Measurements from ENCODE around the gene TBC1D4. TPM values are rescaled to one million over a fixed set of nuclear protein-coding genes. Genes with fewer than 3 reads are reported as not detected.

TBC1D4 gene
- total RNA-seq, 1 experiment from 2014 or later, result 15.1 TPM

GRCh38 chr13:75480671-75481175, 1.2 kb downstream of the TBC1D4 start:
- H3K27me3 ChIP-seq (ENCODE audit: low read length), result no peaks in the 10 kb centered on the region
- no peaks in the 10 kb centered on the region for H3K9me3 ChIP-seq (ENCODE audit: low read length)
- ATAC-seq (peak; percentile 10), DNase-seq (peak; percentile 87)
- H3K4me1 ChIP-seq (ENCODE audit: insufficient read depth, low read length), result peaks cover 39% of the 10 kb centered on the region
- ChIA-PET CTCF (no interaction called here), POLR2A (ENCODE audit: unreplicated experiment) (no interaction called here)
- H3K4me3 ChIP-seq (ENCODE audit: low read length), result peak overlapping the region; percentile 77
- intact Hi-C loops (cut with micrococcal nuclease), result no loop called here
- no peaks in the 10 kb centered on the region for H3F3A ChIP-seq (ENCODE audit: low read length, unreplicated experiment)
- peaks cover 15% of the 10 kb centered on the region; the same call in 1 of the 2 replicates for H4K20me1 ChIP-seq (ENCODE audit: low read length)
- BruUV-seq (replicated peaks), result no TSS peak
- peak overlapping the region; percentile 93 for H3K4me2 ChIP-seq (ENCODE audit: low read length)
- H3K9me2 ChIP-seq (replicated peaks; ENCODE audit: low read length), result no peaks in the 10 kb centered on the region
- TF ChIP-seq EZH2phosphoT487 (IDR thresholded peaks at IDR 0.05; ENCODE audit: borderline replicate concordance, low read length), result 0 out of 2 replicates have a peak, but pooled peaks have one; percentile 31
- TF ChIP-seq EZH2 (IDR thresholded peaks at IDR 0.05; ENCODE audit: low read length, unreplicated experiment), result no peak
- no peak overlapping the region for H2AFZ ChIP-seq (ENCODE audit: low read length)
- peaks cover 41% of the 10 kb centered on the region for H3K79me2 ChIP-seq (ENCODE audit: low read length)
- no peaks in the 10 kb centered on the region for H3K36me3 ChIP-seq (ENCODE audit: low read depth, low read length)
- H3K27ac ChIP-seq (ENCODE audit: low read length), result peak overlapping the region; percentile 78
- peak overlapping the region; percentile 83 for H3K9ac ChIP-seq (ENCODE audit: low read length)

GRCh38 chr13:75479102-75479740, 2.7 kb downstream of the TBC1D4 start:
- Histone ChIP-seq H3K9me2 (replicated peaks; ENCODE audit: low read length) (no peaks in the 10 kb centered on the region), H3K36me3 (ENCODE audit: low read depth, low read length) (no peaks in the 10 kb centered on the region), H3F3A (ENCODE audit: low read length, unreplicated experiment) (no peaks in the 10 kb centered on the region), H2AFZ (ENCODE audit: low read length) (0 out of 2 replicates have a peak overlapping the region, but pooled peaks have one; percentile 25), H4K20me1 (ENCODE audit: low read length) (peaks cover 15% of the 10 kb centered on the region; the same call in 1 of the 2 replicates), H3K9ac (ENCODE audit: low read length) (peak overlapping the region; percentile 83), H3K9me3 (ENCODE audit: low read length) (no peaks in the 10 kb centered on the region), H3K79me2 (ENCODE audit: low read length) (peaks cover 50% of the 10 kb centered on the region), H3K4me1 (ENCODE audit: insufficient read depth, low read length) (peaks cover 30% of the 10 kb centered on the region), H3K27me3 (ENCODE audit: low read length) (no peaks in the 10 kb centered on the region), H3K4me2 (ENCODE audit: low read length) (peak overlapping the region; percentile 93), H3K4me3 (ENCODE audit: low read length) (peak overlapping the region; percentile 77), H3K27ac (ENCODE audit: low read length) (peak overlapping the region; percentile 78)
- BruUV-seq (replicated peaks), result no TSS peak
- ATAC-seq (peak; percentile 1; the same call in 1 of the 2 replicates), DNase-seq (peak; percentile 65)
- ChIA-PET CTCF (no interaction called here), POLR2A (ENCODE audit: unreplicated experiment) (interaction anchor here (0.6 kb wide), 1 partner anchor 55 kb away, joined by 3 read pairs; no protein-coding TSS in a partner anchor)
- no peak for TF ChIP-seq EZH2phosphoT487 (IDR thresholded peaks at IDR 0.05; ENCODE audit: borderline replicate concordance, low read length)
- no peak for TF ChIP-seq CTCF (conservative IDR thresholded peaks at IDR 0.05; ENCODE audit: low read depth, low read length)
- no peak for TF ChIP-seq EZH2 (IDR thresholded peaks at IDR 0.05; ENCODE audit: low read length, unreplicated experiment)
- intact Hi-C loops (cut with micrococcal nuclease), result loop anchor here (2.0 kb wide), 1 partner anchor 22 kb away; no protein-coding TSS in a partner anchor

- peaks cover 15% of the 10 kb centered on the region; the same call in 1 of the 2 replicates for H4K20me1 ChIP-seq (ENCODE audit: low read length)
- H3K27me3 ChIP-seq (ENCODE audit: low read length), result no peaks in the 10 kb centered on the region
- DNase-seq (no peak), ATAC-seq (no peak)
- intact Hi-C loops (cut with micrococcal nuclease), result loop anchor here (2.0 kb wide), 1 partner anchor 22 kb away; no protein-coding TSS in a partner anchor
- H3K79me2 ChIP-seq (ENCODE audit: low read length), result peaks cover 50% of the 10 kb centered on the region
- H3K4me3 ChIP-seq (ENCODE audit: low read length), result peak overlapping the region; percentile 77
- H2AFZ ChIP-seq (ENCODE audit: low read length), result no peak overlapping the region
- H3K4me1 ChIP-seq (ENCODE audit: insufficient read depth, low read length), result peaks cover 30% of the 10 kb centered on the region
- peak overlapping the region; percentile 13; the same call in 1 of the 2 replicates for H3K9ac ChIP-seq (ENCODE audit: low read length)
- no peaks in the 10 kb centered on the region for H3K9me2 ChIP-seq (replicated peaks; ENCODE audit: low read length)
- POLR2A ChIA-PET (ENCODE audit: unreplicated experiment), result interaction anchor here (0.6 kb wide), 1 partner anchor 56 kb away, joined by 3 read pairs; no protein-coding TSS in a partner anchor
- H3K27ac ChIP-seq (ENCODE audit: low read length), result peak overlapping the region; percentile 67
- CTCF ChIA-PET, result no interaction called here
- no peaks in the 10 kb centered on the region for H3K9me3 ChIP-seq (ENCODE audit: low read length)
- TF ChIP-seq EZH2phosphoT487 (IDR thresholded peaks at IDR 0.05; ENCODE audit: borderline replicate concordance, low read length) (no peak), EZH2 (IDR thresholded peaks at IDR 0.05; ENCODE audit: low read length, unreplicated experiment) (no peak), CTCF (conservative IDR thresholded peaks at IDR 0.05; ENCODE audit: low read depth, low read length) (no peak)
- H3F3A ChIP-seq (ENCODE audit: low read length, unreplicated experiment), result no peaks in the 10 kb centered on the region
- H3K36me3 ChIP-seq (ENCODE audit: low read depth, low read length), result no peaks in the 10 kb centered on the region
- BruUV-seq (replicated peaks), result no TSS peak
- peak overlapping the region; percentile 93 for H3K4me2 ChIP-seq (ENCODE audit: low read length)
These were observed 3.3 kb downstream of the TBC1D4 start for GRCh38 chr13:75478659-75479058.
